ES-I3 (cell line): Measurements from ENCODE around the gene OGN.

Experiments used
- H3K36me3 ChIP-seq: 2 replicates; pipeline ENCODE4 v1.6.1; 2013; ENCODE audit warnings: mild to moderate bottlenecking, low read length, control low read depth, moderate library complexity; ENCODE audit not compliant: insufficient read depth
- H3K4me1 ChIP-seq: 2 replicates; pipeline ENCODE4 v1.6.1; 2013; ENCODE audit warnings: mild to moderate bottlenecking, control low read depth, low read length; ENCODE audit not compliant: insufficient read depth
- H3K9ac ChIP-seq: 2 replicates; pipeline ENCODE4 v1.6.1; 2013; ENCODE audit warnings: low read depth, mild to moderate bottlenecking, low read length, moderate library complexity
- H3K9me3 ChIP-seq: 2 replicates; pipeline ENCODE4 v1.6.1; 2013; ENCODE audit warnings: mild to moderate bottlenecking, low read length, moderate library complexity; ENCODE audit not compliant: control insufficient read depth, insufficient read depth

The OGN gene

DNA sequence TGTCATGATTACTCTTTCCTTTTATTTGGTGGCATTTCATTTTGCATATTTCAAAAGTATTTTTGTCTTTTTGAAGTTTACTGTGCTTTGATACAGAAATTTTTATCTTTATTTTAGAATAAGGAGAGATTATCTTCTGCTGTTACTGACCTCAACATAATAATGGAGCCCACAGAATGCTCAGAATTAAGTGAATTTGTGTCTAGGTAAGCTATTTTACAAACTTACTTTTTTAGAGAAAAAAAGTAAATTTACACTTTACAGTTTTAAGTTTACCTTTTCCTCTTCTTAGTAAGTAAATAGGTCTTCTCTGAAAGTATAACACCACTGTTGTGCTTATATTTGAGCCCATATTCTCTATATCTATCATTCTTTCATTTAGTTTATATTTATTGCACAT lies 58.8 kb downstream of the OGN start:
- no peaks in the 10 kb centered on the region for H3K9me3 ChIP-seq
- H3K9ac ChIP-seq = no peak overlapping the region
- no peaks in the 10 kb centered on the region for H3K4me1 ChIP-seq
- peaks cover 2% of the 10 kb centered on the region; the same call in 1 of the 2 replicates for H3K36me3 ChIP-seq

DNA sequence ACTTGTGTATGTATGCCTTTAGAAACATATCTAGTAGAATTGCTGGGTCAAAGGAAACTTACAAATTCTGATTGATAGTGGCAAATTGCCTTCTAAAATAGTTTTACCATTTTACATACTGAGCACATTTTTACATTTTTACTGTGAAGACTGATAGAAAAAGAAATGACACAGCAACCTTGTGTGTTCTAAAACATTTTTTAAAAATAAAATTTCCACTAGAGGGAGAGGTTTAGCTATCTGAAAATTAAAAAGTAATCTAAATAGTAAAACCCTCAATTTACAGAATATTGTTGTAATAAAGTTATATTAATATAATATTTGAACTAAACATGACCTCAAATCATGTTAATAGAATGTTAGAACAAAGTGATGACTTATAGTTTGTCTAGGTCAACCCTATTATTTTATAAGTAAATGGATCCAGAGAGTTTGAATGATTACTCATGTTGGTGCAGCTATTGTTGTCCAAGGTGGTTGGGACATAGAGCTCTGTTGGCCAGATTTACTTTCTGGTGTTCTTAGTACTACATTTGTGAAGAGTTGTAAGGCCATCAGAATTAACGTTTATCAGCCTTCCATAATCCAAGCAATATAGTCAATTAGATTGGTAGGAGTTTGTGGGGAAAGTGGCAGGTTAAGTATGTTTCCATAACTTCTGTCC lies 61.4 kb downstream of the OGN start:
- H3K4me1 ChIP-seq = no peaks in the 10 kb centered on the region
- H3K9me3 ChIP-seq = no peaks in the 10 kb centered on the region
- peaks cover 11% of the 10 kb centered on the region for H3K36me3 ChIP-seq
- no peak overlapping the region for H3K9ac ChIP-seq

GRCh38 chr9:92341578-92341977 lies 62.8 kb downstream of the OGN start:
- Histone ChIP-seq H3K36me3 (peaks cover 13% of the 10 kb centered on the region), H3K9ac (no peak overlapping the region), H3K4me1 (no peaks in the 10 kb centered on the region), H3K9me3 (no peaks in the 10 kb centered on the region)

DNA sequence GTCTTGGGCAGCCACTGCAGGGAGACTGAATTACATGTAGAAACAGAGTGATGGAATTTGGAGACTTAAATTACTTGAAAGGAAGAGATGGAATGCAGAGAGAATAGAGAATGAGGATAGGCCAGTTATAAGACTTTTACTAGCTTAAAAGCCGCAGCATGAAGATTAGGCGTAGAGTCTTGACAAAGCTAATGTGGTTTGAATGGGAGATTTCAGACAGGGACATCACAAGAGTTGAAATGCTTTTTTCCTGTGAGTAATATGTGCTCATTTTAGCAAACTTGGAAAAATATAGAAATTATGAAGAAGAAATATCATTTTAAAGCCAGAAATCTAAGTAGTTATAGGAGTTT lies 71.1 kb downstream of the OGN start:
- H3K4me1 ChIP-seq = 0 out of 2 replicates have a peak, but pooled peaks cover 5% of the 10 kb centered on the region
- no peaks in the 10 kb centered on the region for H3K9me3 ChIP-seq
- H3K36me3 ChIP-seq = peaks cover 5% of the 10 kb centered on the region; the same call in 1 of the 2 replicates
- H3K9ac ChIP-seq = no peak overlapping the region
